DMS53 (cell line): ENCODE measurements around the gene COPZ2.
"Not testable (repeated sequence)": the region's sequence is repeated elsewhere in the genome, so short reads cannot be mapped to it uniquely, and the experiment has no call there.

Experiments used
- DNase-seq: peaks from one replicate; lab custom pipeline; 2025; lab: John Stamatoyannopoulos, UW

COPZ2 gene

GRCh38 chr17:48037036-48037837, at the start of gene COPZ2:
Gene COPZ2, minus strand, starts transcription at chr17:48037797. Its CDS starts 20 bp downstream, at chr17:48037777.
- peak; percentile 80 for DNase-seq

DNA sequence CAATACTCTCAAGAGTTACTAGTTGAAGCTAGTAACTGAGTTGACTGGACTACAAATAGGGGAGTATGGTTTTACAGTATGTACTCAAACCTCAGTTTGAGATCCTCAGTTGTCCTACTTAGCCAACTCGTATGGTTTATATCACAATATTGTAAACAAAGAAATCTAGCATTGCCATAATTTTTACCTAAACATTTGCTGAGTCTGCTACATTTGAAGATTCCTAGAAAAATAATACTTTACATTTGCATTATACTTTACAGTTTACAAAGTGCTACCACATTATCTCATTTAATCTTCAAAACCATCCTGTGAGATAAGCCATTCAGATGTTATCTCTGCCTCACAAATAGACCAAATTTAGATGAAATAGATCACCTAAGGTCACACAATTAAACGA, 47.3 kb upstream of the COPZ2 start:
- DNase-seq, result no peak

DNA sequence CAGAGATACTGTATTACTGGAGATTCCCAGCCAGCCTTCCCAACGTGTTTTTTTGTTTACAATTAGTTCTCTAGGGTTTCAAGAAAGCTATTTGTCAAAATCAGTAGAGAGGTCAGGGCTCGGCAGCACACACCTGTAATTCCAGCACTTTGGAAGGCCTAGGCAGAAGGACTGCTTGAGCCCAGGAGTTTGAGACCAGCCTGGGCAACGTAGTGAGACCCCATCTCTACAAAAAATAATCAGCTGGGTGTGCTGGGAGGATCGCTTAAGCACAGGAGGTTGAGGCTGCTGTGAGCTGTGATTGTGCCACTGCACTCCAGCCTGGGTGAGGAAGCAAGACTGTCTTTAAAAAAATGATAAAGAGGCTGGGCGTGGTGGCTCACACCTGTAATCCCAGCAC, 44.3 kb upstream of the COPZ2 start:
- no peak for DNase-seq

DNA sequence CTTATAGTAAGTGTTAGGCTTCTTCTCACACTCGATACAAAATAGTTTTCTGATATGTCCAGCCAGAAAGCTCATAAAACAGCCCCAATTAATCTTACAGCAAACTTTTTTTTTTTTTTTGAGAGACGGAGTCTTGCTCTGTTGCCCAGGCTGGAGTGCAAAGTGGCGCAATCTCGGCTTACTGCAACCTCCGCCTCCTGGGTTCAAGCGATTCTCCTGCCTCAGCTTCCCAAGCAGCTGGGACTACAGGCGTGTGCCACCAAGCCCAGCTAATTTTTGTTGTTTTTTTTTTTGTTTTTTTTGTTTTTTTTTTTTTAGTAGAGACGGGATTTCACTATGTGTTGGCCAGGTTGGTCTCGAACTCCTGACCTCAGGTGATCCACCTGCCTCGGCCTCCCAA, 39.6 kb upstream of the COPZ2 start:
- not testable (repeated sequence) for DNase-seq

DNA sequence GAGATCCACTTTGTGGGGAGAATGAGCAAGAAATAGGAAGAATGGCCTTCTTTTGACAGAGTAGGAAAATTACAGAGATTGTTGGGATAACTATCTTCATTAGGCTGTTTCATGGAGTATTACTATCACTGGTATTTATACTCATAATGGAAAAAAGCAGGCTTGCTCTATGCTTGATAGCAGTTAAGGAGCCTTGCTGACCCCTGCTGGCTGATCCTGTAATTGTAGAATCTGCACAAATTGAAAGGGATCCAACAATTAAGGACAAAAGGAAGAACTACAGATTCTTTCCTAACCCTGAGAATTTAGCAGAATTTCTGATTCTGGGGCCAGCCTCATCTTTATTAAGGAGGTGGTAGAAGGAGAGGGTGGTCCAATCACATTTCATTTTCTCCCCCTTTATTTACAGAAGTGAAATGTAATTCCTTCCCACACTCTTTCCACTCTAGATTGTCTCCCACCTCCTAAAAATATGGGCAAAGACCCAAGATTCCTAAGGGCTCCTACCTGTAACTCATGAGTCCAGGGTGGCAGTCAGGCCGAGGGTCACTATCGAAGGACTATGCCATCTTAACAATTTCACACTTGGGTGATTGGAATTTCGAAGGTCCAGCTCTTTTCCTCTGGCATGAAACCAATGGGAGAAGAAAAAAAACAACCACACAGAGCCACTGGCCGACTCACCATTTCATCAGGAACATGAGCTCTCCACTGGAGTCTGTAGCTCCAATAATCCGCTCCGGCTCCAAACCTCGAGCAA, 36.9 kb upstream of the COPZ2 start:
- peak; percentile 91 for DNase-seq

DNA sequence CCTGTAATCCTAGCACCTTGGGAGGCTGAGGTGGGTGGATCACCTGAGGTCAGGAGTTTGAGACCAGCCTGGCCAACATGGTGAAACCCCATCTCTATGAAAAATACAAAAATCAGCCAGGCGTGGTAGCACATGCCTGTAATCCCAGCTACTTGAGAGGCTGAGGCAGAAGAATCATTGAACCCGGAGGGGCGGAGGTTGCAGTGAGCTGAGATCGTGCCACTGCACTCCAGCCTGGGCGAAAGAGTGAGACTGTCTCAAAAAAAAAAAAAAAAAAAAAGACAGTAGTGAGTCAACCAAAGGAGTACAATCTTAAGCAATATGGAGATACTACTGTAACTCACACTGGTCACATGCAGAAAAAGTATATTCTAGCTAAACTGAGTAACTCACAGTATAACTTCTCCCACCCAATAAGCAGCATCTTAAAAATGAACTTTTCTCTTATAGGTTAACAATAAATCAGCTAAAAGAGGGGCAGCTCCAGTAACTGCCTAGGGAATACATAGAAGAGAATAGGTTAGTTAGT, 36.0 kb upstream of the COPZ2 start:
- not testable (repeated sequence) for DNase-seq

DNA sequence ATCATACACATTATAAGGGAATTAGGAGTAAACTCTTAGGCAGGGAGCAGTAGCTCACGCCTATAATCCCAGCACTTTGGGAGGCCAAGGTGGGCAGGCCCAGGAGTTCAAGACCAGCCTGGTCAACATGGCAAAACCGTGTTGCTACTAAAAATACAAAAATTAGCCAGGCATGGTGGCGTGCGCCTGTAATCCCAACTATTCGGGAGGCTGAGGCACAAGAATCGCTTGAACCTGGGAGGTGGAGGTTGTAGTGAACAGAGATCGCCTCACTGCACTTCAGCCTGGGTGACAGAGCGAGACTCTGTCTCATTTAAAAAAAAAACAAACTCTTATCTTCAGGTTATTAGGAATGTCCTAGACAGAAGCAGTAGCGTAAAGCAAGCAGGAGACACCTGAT, 35.2 kb upstream of the COPZ2 start:
- not testable (repeated sequence) for DNase-seq

GRCh38 chr17:48071654-48072053, 34.1 kb upstream of the COPZ2 start:
- no peak for DNase-seq

DNA sequence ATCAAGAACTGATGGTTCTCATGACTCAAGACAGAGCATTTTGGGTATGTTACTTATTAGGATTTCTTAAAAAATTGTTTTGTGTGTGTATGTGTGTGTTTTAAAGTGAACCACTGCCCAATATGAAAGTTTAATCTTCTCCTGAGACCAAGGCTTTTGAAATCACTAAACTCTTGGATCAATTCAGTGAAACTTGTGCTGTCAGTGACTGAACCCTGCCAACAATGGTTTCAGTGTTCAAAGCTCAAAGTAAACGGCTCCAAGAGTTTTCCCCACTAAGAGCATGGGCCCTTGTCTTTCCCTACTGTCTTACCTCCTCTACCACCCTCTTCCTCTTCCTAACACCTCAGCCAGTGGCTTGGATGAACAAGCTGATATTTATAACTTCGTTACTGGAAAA, 32.6 kb upstream of the COPZ2 start:
- no peak for DNase-seq

GRCh38 chr17:48068491-48068961, 30.9 kb upstream of the COPZ2 start:
- peak; percentile 52 for DNase-seq

GRCh38 chr17:48067808-48068207, 30.2 kb upstream of the COPZ2 start:
- DNase-seq, result not testable (repeated sequence)

GRCh38 chr17:48067245-48067644, 29.6 kb upstream of the COPZ2 start:
- no peak for DNase-seq

DNA sequence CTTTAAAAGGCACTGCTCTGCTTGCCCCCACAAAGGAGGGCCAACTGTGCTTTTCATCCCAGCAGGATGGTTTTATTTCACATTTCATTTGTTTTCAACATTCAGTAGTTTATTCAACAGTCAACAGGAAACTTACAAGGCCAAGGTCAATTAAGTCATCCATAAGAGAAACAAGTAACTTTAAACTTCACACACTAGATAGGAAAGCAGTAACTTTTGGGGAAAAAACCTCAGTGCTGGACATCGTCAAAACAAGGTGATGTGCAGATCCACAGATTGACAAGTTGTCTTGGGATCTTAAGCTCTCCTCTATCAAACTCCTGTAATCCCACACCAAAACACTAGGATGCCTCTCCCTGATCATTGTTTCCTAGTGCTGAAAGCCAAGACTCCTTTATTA, 29.1 kb upstream of the COPZ2 start:
- no peak for DNase-seq

- DNase-seq, result no peak
These were observed 28.6 kb upstream of the COPZ2 start for GRCh38 chr17:48066192-48066591.

DNA sequence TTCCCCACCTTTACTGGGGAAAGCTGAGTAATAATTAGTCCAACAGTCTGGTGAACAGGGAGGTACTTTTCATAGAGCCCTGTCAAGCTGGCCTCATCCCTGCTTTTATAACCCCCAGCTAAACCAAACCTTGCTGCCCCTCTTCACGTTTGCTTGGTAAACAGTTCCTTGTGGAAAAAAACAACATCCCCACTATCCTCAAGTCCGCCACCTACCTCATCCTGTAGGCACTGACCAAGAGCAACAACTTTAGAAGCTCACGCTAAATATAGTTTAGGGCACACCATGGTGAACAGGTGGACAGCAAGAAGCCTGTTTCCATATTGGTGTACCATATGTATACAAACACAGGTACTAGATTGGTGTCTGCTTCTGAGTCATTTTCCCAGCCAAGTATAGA, 27.0 kb upstream of the COPZ2 start:
- DNase-seq, result no peak

- DNase-seq, result no peak
These were observed 24.7 kb upstream of the COPZ2 start for GRCh38 chr17:48062273-48062672.

- DNase-seq, result no peak
These were observed 22.7 kb upstream of the COPZ2 start for GRCh38 chr17:48060249-48060648.

DNA sequence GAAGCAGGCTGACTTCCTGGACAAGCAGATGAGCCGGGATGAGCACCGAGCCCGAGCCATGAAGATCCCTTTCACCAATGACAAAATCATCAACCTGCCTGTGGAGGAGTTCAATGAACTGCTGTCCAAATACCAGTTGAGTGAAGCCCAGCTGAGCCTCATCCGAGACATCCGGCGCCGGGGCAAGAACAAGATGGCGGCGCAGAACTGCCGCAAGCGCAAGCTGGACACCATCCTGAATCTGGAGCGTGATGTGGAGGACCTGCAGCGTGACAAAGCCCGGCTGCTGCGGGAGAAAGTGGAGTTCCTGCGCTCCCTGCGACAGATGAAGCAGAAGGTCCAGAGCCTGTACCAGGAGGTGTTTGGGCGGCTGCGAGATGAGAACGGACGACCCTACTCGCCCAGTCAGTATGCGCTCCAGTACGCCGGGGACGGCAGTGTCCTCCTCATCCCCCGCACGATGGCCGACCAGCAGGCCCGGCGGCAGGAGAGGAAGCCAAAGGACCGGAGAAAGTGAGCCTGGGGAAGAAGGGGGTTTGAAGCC, 21.6 kb upstream of the COPZ2 start:
- no peak for DNase-seq

DNA sequence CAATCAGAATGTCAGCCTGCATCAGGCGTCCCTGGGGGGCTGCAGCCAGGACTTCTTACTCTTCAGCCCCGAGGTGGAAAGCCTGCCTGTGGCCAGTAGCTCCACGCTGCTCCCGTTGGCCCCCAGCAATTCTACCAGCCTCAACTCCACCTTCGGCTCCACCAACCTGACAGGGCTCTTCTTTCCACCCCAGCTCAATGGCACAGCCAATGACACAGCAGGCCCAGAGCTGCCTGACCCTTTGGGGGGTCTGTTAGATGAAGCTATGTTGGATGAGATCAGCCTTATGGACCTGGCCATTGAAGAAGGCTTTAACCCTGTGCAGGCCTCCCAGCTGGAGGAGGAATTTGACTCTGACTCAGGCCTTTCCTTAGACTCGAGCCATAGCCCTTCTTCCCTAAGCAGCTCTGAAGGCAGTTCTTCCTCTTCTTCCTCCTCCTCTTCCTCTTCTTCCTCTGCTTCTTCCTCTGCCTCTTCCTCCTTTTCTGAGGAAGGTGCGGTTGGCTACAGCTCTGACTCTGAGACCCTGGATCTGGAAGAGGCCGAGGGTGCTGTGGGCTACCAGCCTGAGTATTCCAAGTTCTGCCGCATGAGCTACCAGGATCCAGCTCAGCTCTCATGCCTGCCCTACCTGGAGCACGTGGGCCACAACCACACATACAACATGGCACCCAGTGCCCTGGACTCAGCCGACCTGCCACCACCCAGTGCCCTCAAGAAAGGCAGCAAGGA, 21.0 kb upstream of the COPZ2 start:
- no peak for DNase-seq

GRCh38 chr17:48057626-48058025, 20.0 kb upstream of the COPZ2 start:
- DNase-seq, result no peak

DNA sequence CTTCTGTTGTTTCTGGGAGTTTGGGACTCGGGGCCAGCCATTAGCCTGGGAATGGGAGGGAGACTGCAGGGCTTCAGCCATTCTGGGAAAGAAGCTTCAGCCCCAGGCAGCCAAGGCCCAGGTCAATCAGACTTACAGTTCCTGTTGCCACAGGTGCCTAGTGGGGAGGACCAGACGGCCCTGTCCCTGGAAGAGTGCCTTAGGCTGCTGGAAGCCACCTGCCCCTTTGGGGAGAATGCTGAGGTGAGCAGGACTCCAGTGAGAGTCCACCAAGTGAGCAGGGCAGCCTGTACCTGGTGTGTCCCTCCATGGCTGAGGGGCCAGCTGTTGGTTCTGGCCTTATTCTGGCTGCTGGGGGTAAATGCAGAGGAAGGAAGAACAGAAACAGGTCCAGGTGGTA, 19.3 kb upstream of the COPZ2 start:
- DNase-seq, result no peak

DNA sequence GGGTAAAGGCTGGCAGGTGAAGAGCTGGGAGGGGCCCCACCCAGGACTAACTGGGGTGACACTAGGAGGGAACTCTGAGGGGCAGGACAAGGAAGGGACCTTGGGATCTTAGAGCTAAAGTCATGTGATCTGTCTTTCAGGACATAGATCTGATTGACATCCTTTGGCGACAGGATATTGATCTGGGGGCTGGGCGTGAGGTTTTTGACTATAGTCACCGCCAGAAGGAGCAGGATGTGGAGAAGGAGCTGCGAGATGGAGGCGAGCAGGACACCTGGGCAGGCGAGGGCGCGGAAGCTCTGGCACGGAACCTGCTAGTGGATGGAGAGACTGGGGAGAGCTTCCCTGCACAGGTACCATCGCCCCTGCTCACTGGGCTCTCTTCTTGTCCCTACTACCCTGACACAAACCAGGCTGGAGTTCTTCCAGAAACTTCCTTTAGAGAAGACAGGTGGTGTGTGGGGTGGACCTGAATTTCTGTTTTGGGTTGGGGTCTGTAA, 18.7 kb upstream of the COPZ2 start:
- no peak for DNase-seq
